HuH-7 (cell line): Measurements from ENCODE around the gene CLINT1.

Experiments
- DNase-seq: peaks from one replicate; pipeline ENCODE4 v3.0.0; 2011; ENCODE audit warnings: low spot score

The CLINT1 gene

GRCh38 chr5:157820593-157821252 lies 38.2 kb downstream of the CLINT1 start:
- DNase-seq: peak; percentile 13

GRCh38 chr5:157819502-157820115 lies 39.3 kb downstream of the CLINT1 start:
- DNase-seq: no peak

- DNase-seq: no peak
Observed at GRCh38 chr5:157818368-157818767, 40.6 kb downstream of the CLINT1 start.

- no peak for DNase-seq
Observed at GRCh38 chr5:157817928-157818327, 41.0 kb downstream of the CLINT1 start.

GRCh38 chr5:157817387-157817702 lies 41.6 kb downstream of the CLINT1 start:
- DNase-seq: no peak

- DNase-seq: no peak
Observed at GRCh38 chr5:157816682-157817386, 42.1 kb downstream of the CLINT1 start.

- no peak for DNase-seq
Observed at GRCh38 chr5:157812086-157812485, 46.9 kb downstream of the CLINT1 start.

GRCh38 chr5:157808043-157808442 lies 50.9 kb downstream of the CLINT1 start:
- no peak for DNase-seq

- DNase-seq: no peak
Observed at GRCh38 chr5:157802736-157803135, 56.2 kb downstream of the CLINT1 start.

- no peak for DNase-seq
Observed at GRCh38 chr5:157800137-157800536, 58.8 kb downstream of the CLINT1 start.

GRCh38 chr5:157799578-157799977 lies 59.4 kb downstream of the CLINT1 start:
- DNase-seq: no peak

- DNase-seq: no peak
Observed at GRCh38 chr5:157793301-157793700, 65.6 kb downstream of the CLINT1 start.

- no peak for DNase-seq
Observed at GRCh38 chr5:157785801-157786200, 73.1 kb downstream of the CLINT1 start.

- DNase-seq: no peak
Observed at GRCh38 chr5:157779221-157779620, 79.7 kb downstream of the CLINT1 start.

GRCh38 chr5:157778121-157778805 lies 80.7 kb downstream of the CLINT1 start:
- peak; percentile 14 for DNase-seq

GRCh38 chr5:157772127-157772526 lies 86.8 kb downstream of the CLINT1 start:
- no peak for DNase-seq

- no peak for DNase-seq
Observed at GRCh38 chr5:157770665-157771064, 88.3 kb downstream of the CLINT1 start.

GRCh38 chr5:157767689-157768088 lies 91.3 kb downstream of the CLINT1 start:
- DNase-seq: no peak

- no peak for DNase-seq
Observed at GRCh38 chr5:157766902-157767301, 92.0 kb downstream of the CLINT1 start.

- no peak for DNase-seq
Observed at GRCh38 chr5:157766442-157766841, 92.5 kb downstream of the CLINT1 start.

GRCh38 chr5:157764531-157764930 lies 94.4 kb downstream of the CLINT1 start:
- DNase-seq: no peak

- DNase-seq: peak; percentile 59
Observed at GRCh38 chr5:157761690-157762621, 97.0 kb downstream of the CLINT1 start.
